Measurements from ENCODE around the gene GPC5. TPM values are rescaled to one million over a fixed set of nuclear protein-coding genes. Genes with fewer than 3 reads are reported as not detected.

GPC5 gene
- total and polyA plus RNA-seq, 2 donors (not counting 3 experiments of a cell fraction or from before 2014, with no cell fraction given): 0.59 to 0.97 TPM

DNA sequence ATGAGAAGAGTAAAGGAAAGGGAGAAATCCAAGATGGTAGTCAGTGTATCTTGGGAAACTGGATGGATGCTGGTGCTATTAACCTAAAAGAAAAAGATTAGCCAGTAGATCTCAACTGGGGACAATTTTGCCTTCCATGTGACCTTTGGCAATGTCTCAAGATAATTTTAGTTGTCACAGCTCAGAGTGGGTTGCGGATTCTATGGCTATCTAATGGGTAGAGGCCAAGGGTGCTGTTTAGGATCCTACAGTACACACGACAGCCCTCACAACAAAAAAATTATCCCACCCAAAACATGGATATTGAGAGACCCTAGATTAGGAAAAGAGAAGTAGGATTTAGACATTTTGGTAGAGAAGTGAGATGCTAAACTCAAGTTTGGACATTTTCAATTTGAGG, 258.9 kb downstream of the GPC5 start:
- Histone ChIP-seq H3K79me2 (ENCODE audit: control insufficient read depth, insufficient read depth, low read length) (no peaks in the 10 kb centered on the region), H2AFZ (ENCODE audit: low read depth, low read length) (no peak overlapping the region), H3K9ac (replicated peaks; ENCODE audit: extremely low read depth, insufficient read depth, low read length) (no peak overlapping the region), H3K36me3 (ENCODE audit: control insufficient read depth in 2 of 2, extremely low read depth in 1 of 2, insufficient read depth in 2 of 2, low read length in 2 of 2) (no peaks in the 10 kb centered on the region), H3K4me2 (ENCODE audit: insufficient read depth, low read length) (no peak overlapping the region), H3K9me1 (replicated peaks; ENCODE audit: control insufficient read depth, extremely low read depth, insufficient read depth, low read length) (no peaks in the 10 kb centered on the region), H3K27me3 (ENCODE audit: control insufficient read depth in 2 of 2, insufficient read depth in 2 of 2, low read length in 2 of 2) (no peaks in the 10 kb centered on the region), H3K27ac (ENCODE audit: insufficient read depth, low read depth, low read length) (no peak overlapping the region), H3K9me3 (replicated peaks; ENCODE audit: control insufficient read depth, insufficient read depth, low read length) (peaks cover 3% of the 10 kb centered on the region), H3K4me1 (ENCODE audit: control insufficient read depth, extremely low read depth, insufficient read depth, low read length) (no peaks in the 10 kb centered on the region), H4K20me1 (replicated peaks; ENCODE audit: control insufficient read depth, extremely low read depth, insufficient read depth, low read length) (no peaks in the 10 kb centered on the region), H3K4me3 (replicated peaks in 1 of 3; ENCODE audit: insufficient read depth in 1 of 3, low read depth in 1 of 3, low read length in 3 of 3) (no peak overlapping the region)
- ChIA-PET CTCF (no interaction called here), POLR2A (no interaction called here)
- TF ChIP-seq, protein P1, sequence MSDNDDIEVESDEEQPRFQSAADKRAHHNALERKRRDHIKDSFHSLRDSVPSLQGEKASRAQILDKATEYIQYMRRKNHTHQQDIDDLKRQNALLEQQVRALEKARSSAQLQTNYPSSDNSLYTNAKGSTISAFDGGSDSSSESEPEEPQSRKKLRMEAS (IDR thresholded peaks at IDR 0.05; ENCODE audit: insufficient read depth, insufficient read length): no peak
- TF ChIP-seq FOS (IDR thresholded peaks at IDR 0.05; ENCODE audit: borderline replicate concordance, insufficient read depth, low read length) (no peak), MYC (IDR thresholded peaks at IDR 0.05; ENCODE audit: low read depth, low read length) (no peak), GATA2 (IDR thresholded peaks at IDR 0.05; ENCODE audit: insufficient read depth, insufficient read length, low read depth, low read length) (no peak)
- intact Hi-C loops (cut with micrococcal nuclease): no loop called here
- no peak for DNase-seq (ENCODE audit: low read depth, low spot score)
- dilution Hi-C loops (cut with MboI; ENCODE audit: extremely low pct_ligation_motif_present, low sequenced_read_pairs): no loop called here
- BruUV-seq (replicated peaks): no TSS peak
- FAIRE-seq: no peak

DNA sequence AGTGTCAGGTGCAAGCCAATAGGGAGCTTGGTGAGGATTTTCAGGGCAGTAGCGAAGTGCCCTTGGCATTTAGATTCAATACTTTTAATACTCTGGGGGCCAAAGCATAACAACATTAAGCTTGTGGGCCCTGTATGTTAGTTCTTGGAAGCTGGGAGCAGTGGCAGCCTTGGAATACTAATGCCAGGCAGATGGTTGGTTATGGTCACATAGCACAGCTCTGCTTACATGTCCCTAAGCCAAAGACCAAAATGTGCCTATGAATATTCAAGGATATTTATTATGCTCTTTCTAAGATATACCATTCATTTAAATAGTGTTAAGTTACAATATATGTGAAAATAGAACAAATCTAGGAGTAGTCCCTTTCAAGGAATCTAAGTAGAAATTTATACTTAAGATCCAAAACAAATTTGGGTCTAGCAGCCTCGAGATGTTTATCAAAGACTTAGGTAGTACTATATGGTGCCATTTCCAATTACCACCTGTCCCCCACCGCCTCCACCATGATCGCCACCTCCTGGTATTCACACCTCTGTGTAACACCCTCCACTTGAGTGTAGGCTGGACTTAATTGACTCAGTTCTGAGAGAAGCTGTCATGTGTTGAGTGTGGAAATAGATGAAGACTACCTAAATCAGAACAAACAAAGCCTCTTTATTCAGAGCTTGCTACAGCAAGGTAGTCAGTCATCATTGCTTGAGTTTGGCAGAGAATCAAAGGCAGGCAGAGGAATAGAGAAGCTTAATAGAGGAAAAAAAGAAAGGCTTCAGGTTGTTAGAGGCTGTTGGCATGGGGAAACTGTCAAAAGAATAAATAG, 261.0 kb downstream of the GPC5 start:
- no peak overlapping the region for H3K9ac ChIP-seq (replicated peaks; ENCODE audit: extremely low read depth, insufficient read depth, low read length)
- H4K20me1 ChIP-seq (replicated peaks; ENCODE audit: control insufficient read depth, extremely low read depth, insufficient read depth, low read length): no peaks in the 10 kb centered on the region
- TF ChIP-seq JUN (IDR thresholded peaks at IDR 0.05; ENCODE audit: borderline replicate concordance, insufficient read depth, insufficient read length, low read depth) (no peak), POLR2A (IDR thresholded peaks at IDR 0.05; ENCODE audit: low read depth, low read length) (no peak), EZH2 (IDR thresholded peaks at IDR 0.05; ENCODE audit: borderline replicate concordance, low read depth, low read length, severe bottlenecking) (no peak), POLR2AphosphoS5 (IDR thresholded peaks at IDR 0.05; ENCODE audit: insufficient read depth, low read depth, low read length) (no peak), GATA2 (IDR thresholded peaks at IDR 0.05; ENCODE audit: insufficient read depth, insufficient read length, low read depth, low read length) (no peak), MYC (IDR thresholded peaks at IDR 0.05; ENCODE audit: low read depth, low read length) (no peak), FOS (IDR thresholded peaks at IDR 0.05; ENCODE audit: borderline replicate concordance, insufficient read depth, low read length) (no peak)
- TF ChIP-seq, protein P1 (IDR thresholded peaks at IDR 0.05; ENCODE audit: insufficient read depth, insufficient read length): no peak
- TF ChIP-seq, protein P2, sequence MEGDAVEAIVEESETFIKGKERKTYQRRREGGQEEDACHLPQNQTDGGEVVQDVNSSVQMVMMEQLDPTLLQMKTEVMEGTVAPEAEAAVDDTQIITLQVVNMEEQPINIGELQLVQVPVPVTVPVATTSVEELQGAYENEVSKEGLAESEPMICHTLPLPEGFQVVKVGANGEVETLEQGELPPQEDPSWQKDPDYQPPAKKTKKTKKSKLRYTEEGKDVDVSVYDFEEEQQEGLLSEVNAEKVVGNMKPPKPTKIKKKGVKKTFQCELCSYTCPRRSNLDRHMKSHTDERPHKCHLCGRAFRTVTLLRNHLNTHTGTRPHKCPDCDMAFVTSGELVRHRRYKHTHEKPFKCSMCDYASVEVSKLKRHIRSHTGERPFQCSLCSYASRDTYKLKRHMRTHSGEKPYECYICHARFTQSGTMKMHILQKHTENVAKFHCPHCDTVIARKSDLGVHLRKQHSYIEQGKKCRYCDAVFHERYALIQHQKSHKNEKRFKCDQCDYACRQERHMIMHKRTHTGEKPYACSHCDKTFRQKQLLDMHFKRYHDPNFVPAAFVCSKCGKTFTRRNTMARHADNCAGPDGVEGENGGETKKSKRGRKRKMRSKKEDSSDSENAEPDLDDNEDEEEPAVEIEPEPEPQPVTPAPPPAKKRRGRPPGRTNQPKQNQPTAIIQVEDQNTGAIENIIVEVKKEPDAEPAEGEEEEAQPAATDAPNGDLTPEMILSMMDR (IDR thresholded peaks at IDR 0.05; ENCODE audit: extremely low read depth in 1 of 2, insufficient read depth in 1 of 2, low read depth in 1 of 2, low read length in 2 of 2): no peak
- no TSS peak for BruUV-seq (replicated peaks)
- H3K27me3 ChIP-seq (ENCODE audit: control insufficient read depth in 2 of 2, insufficient read depth in 2 of 2, low read length in 2 of 2): no peaks in the 10 kb centered on the region
- no peaks in the 10 kb centered on the region for H3K79me2 ChIP-seq (ENCODE audit: control insufficient read depth, insufficient read depth, low read length)
- no peaks in the 10 kb centered on the region for H3K4me1 ChIP-seq (ENCODE audit: control insufficient read depth, extremely low read depth, insufficient read depth, low read length)
- no peaks in the 10 kb centered on the region for H3K9me1 ChIP-seq (replicated peaks; ENCODE audit: control insufficient read depth, extremely low read depth, insufficient read depth, low read length)
- ChIA-PET CTCF (interaction anchor here (0.6 kb wide), 1 partner anchor 129 kb away, joined by 3 read pairs; no protein-coding TSS in a partner anchor), POLR2A (no interaction called here)
- FAIRE-seq: no peak
- no peak overlapping the region for H3K4me2 ChIP-seq (ENCODE audit: insufficient read depth, low read length)
- H3K9me3 ChIP-seq (replicated peaks; ENCODE audit: control insufficient read depth, insufficient read depth, low read length): peaks cover 3% of the 10 kb centered on the region
- dilution Hi-C loops (cut with MboI; ENCODE audit: extremely low pct_ligation_motif_present, low sequenced_read_pairs): no loop called here
- no peak for DNase-seq (ENCODE audit: low read depth, low spot score)
- H2AFZ ChIP-seq (ENCODE audit: low read depth, low read length): no peak overlapping the region
- H3K27ac ChIP-seq (ENCODE audit: insufficient read depth, low read depth, low read length): no peak overlapping the region
- no peak overlapping the region for H3K4me3 ChIP-seq (replicated peaks in 1 of 3; ENCODE audit: insufficient read depth in 1 of 3, low read depth in 1 of 3, low read length in 3 of 3)
- H3K36me3 ChIP-seq (ENCODE audit: control insufficient read depth in 2 of 2, extremely low read depth in 1 of 2, insufficient read depth in 2 of 2, low read length in 2 of 2): no peaks in the 10 kb centered on the region
- intact Hi-C loops (cut with micrococcal nuclease): no loop called here

Measured in endothelial cell of umbilical vein (primary cell).